HG02623 (cell line): ENCODE measurements around the gene TBC1D22B.
"Not testable (repeated sequence)": the region's sequence is repeated elsewhere in the genome, so short reads cannot be mapped to it uniquely, and the experiment has no call there.

Experiments
- ATAC-seq: cut with Tn5 transposase; IDR thresholded peaks from one replicate; pipeline ENCODE4 v1.9.1; 2021; ENCODE audit warnings: moderate library complexity; ENCODE audit not compliant: unreplicated experiment

TBC1D22B gene

DNA sequence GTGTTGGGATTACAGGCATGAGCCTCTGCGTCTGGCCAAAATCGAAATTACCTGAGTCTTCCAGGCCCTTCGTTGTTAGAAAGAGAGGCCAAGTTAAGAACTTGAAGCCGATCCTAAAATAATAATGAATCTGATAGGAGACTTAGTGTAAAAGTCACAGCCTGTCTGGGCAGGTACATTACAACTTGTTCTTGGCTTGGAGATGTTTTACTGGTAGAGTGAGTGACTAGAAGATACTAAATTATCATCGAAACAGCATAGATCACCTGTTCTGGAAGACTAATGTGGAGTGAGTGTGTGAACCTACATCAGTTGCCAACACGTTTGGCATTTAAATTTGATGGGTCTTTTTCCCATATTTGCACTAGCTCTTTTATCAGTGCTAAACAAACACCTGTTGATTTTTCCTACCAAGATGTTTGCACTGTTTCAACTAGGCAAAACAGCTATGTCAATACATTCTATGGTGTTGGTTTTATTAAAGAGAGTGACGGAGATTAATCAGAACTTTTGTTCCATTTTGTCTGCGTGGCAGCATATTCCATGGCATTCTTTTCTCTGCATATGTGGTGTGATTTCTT, 5.0 kb downstream of the TBC1D22B start:
- ATAC-seq, result no peak

DNA sequence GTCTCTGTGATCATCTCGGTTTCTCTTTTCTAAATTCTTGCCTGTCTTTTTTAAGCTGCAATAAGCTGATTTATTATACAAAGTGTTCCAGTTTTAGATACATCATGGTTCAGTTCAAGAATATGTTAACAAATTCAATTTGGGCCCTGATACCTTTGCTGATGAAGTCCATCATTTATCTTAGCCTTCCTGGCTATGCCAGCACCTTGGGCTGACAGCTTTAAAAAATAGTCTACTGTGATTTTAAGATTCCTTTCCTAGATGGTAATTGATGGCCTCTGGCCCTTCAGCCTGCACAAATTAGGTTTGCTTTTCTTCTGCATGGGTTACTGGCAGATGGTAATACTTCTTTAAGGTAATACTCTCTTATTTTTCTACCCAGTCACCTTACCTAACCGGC, 7.4 kb downstream of the TBC1D22B start:
- no peak for ATAC-seq

GRCh38 chr6:37265860-37266259, 8.3 kb downstream of the TBC1D22B start:
- ATAC-seq, result no peak

DNA sequence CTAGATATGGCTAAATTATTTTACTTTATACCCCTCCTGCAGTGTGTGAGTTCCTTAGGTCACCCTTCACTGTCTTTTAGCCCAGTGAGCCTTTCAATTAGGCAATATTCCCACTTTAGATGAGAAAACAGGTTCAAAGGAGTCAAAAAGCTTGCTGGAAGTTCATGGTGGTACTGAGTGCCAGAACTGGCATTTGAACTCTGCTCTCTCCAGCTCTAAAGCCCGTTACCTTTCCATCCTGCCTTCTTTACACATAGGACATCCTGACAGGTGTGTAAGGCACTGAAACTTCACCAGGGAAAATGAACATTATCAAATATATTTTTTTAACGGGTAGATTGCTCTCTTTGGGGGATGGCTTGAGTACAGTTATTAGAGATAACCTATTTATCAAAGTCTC, 11.5 kb downstream of the TBC1D22B start:
- no peak for ATAC-seq

- ATAC-seq, result no peak
Observed at GRCh38 chr6:37272834-37273566, 15.4 kb downstream of the TBC1D22B start.

- no peak for ATAC-seq
Observed at GRCh38 chr6:37273690-37274089, 16.1 kb downstream of the TBC1D22B start.

DNA sequence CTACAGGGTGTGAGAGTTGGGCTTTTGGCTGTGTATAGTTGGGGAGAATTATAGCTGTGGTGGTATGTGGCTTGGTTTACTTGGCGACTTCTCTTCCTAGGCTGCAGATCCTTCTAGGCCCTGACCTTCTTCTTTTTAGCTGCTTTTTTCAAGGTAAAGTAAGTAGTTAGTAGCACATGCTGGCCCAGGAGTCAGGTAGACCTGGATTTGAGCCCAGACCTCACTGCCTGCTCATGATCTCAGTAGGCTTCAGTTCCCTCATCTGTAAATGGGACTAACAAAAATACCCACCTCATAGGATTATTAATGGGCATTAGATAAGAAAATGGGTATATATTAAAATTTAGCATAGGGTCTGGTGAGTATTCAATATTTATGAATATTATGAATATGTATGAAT, 17.8 kb downstream of the TBC1D22B start:
- ATAC-seq, result no peak

GRCh38 chr6:37277001-37277409, 19.4 kb downstream of the TBC1D22B start:
- no peak for ATAC-seq

DNA sequence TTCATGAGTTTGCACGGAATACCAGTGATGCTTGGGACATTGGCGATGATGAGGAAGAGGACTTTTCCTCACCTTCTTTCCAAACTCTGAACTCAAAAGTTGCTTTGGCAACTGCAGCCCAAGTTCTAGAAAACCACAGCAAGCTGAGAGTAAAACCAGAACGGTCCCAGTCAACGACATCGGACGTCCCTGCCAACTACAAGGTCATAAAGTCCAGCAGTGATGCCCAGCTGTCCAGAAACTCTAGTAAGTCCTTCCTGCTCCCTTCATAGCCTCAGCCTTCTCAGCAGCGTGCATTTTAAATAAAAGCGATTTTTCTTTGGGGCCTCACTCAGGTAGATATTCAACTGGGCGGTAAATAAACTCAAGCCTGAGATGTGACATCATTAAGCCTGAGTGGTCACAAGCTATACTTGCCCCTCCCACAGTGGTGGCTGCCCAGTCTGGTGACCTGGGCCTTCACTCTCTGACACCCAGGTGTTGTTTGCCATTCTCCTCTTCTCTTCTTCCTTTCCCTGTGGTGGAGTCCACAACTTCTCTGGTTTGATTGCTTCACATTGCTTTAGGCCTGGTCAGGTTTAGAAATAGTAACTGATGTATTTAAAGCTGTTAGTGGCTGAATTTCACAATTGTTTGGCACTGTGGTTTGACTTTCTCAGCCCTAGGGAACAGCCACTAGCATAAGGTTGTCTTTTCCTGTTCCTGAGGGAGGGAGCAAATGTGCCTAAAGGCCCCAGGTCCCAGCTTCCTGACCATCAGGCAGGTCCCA, 22.0 kb downstream of the TBC1D22B start:
- no peak for ATAC-seq

GRCh38 chr6:37280162-37280887, 22.8 kb downstream of the TBC1D22B start:
- ATAC-seq, result no peak

DNA sequence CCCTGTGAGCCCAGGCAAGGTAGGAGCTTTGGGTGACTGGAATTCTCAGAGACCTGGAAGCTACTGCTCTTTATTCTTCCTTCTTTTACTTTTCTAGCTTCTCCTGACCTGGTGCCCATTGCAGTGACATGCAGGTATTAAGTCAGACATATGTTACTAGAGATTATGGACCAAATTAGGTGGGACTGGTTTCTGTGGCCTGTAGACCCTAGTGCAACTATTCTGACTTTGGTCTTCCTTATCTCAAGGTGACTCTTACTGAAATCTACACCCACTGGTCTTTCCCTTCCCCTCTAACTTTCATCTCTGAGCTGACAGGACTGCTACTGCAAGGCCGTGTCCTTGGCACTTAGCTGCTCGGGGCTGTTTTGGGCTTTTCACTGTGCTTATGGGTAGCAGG, 24.8 kb downstream of the TBC1D22B start:
- no peak for ATAC-seq

GRCh38 chr6:37283268-37283667, 25.7 kb downstream of the TBC1D22B start:
- no peak for ATAC-seq

GRCh38 chr6:37283671-37284151, 26.1 kb downstream of the TBC1D22B start:
- no peak for ATAC-seq

DNA sequence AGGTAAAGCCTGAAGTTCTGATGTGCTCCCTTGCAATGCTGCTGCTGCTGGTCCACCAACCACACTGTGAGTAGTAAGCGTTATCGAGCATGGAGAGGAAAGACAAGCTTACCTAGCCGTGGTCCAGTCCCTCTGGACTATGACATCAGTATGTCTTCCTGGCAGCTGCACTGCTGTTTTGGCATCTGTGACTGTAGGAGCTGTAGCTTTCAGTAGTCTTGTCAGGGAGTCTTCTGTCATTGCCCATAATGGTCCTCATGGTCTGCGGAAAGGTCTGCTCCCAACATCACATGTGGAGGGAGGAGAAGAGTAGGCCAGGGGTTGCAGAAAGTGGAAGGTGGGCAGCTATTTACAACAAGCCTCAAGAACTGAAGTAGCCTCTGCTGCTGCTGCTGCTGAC, 27.2 kb downstream of the TBC1D22B start:
- no peak for ATAC-seq

DNA sequence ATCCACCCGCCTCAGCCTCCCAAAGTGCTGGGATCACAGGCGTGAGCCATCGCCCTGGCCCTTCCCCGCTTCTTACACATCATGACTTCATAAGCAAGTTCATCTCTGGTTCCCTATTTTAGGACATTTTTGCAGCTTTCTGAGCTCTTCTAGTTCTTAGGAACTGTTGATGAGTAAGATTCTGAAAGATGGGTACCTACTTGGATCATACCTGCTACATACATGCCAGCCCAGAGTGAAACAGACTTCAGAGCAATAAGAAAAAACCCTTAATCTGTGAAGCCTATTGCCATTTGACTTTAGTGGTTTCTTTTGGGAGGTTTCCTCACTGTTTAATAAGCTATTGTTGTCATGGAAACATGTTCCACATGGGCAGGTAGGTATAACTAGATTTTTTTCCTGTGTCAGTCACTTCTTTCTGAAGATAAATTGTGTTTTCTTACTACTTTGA, 28.3 kb downstream of the TBC1D22B start:
- no peak for ATAC-seq

DNA sequence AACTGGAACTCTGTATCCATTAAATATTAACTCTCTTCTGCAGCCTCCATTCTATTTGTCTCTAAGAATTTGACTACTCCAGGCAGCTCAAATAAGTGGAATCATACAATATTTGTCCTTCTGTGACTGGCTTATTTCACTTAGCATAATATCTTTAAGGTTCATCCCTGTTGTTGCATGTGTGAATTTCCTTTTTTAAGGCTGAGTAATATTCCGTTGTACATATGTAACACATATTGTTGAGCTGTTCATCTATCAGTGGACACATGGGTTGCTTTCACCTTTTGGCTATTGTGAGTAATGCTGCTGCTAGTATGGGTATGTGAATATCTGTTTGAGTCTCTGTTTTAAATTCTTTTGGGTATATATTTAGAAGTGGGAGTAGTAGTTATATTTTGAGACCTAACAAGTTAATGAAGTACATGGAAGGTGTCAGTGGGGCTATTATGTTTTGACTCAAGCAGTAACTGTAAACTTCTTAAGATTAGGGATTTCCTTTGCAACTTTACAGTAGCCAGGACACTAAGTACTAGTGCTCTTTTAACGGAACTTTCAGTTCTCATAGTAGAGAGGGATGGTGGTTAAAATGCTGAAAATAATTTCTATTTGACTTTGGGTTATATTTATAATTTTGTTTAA, 30.1 kb downstream of the TBC1D22B start:
- ATAC-seq, result no peak

GRCh38 chr6:37288247-37288646, 30.7 kb downstream of the TBC1D22B start:
- ATAC-seq, result no peak

GRCh38 chr6:37289931-37290330, 32.4 kb downstream of the TBC1D22B start:
- ATAC-seq, result no peak

GRCh38 chr6:37293426-37293825, 35.9 kb downstream of the TBC1D22B start:
- ATAC-seq, result no peak

GRCh38 chr6:37297637-37298036, 40.1 kb downstream of the TBC1D22B start:
- ATAC-seq, result not testable (repeated sequence)

- ATAC-seq, result no peak
Observed at GRCh38 chr6:37298958-37299357, 41.4 kb downstream of the TBC1D22B start.
